HG03571 (cell line): Measurements from ENCODE around the gene CHPT1.
A peak's percentile ranks its signal among the peaks of the same experiment; 100 is the strongest.
"Not testable (repeated sequence)": the region's sequence is repeated elsewhere in the genome, so short reads cannot be mapped to it uniquely, and the experiment has no call there.

Source experiments
- ATAC-seq: cut with Tn5 transposase; IDR thresholded peaks from one replicate; pipeline ENCODE4 v1.9.1; 2021; ENCODE audit not compliant: unreplicated experiment

CHPT1 gene

GRCh38 chr12:101697197-101697929, at the start of gene CHPT1:
Gene CHPT1, plus strand, starts transcription at chr12:101697640. Its CDS starts 222 bp downstream, at chr12:101697862.
- ATAC-seq = peak; percentile 65

- ATAC-seq = no peak
Measured at GRCh38 chr12:101647711-101648110, 49.7 kb upstream of the CHPT1 start.

- ATAC-seq = no peak
Measured at GRCh38 chr12:101648195-101648594, 49.2 kb upstream of the CHPT1 start.

- ATAC-seq = no peak
Measured at GRCh38 chr12:101650346-101651117, 46.9 kb upstream of the CHPT1 start.

GRCh38 chr12:101653030-101653429, 44.4 kb upstream of the CHPT1 start:
- ATAC-seq = no peak

GRCh38 chr12:101653503-101653902, 43.9 kb upstream of the CHPT1 start:
- no peak for ATAC-seq

- no peak for ATAC-seq
Measured at GRCh38 chr12:101654442-101654841, 43.0 kb upstream of the CHPT1 start.

GRCh38 chr12:101655393-101655792, 42.0 kb upstream of the CHPT1 start:
- no peak for ATAC-seq

- ATAC-seq = not testable (repeated sequence)
Measured at GRCh38 chr12:101660662-101661061, 36.8 kb upstream of the CHPT1 start.

- no peak for ATAC-seq
Measured at GRCh38 chr12:101663298-101663697, 34.1 kb upstream of the CHPT1 start.

GRCh38 chr12:101664992-101665391, 32.4 kb upstream of the CHPT1 start:
- no peak for ATAC-seq

- ATAC-seq = no peak
Measured at GRCh38 chr12:101666052-101666728, 31.2 kb upstream of the CHPT1 start.

GRCh38 chr12:101667591-101667990, 29.8 kb upstream of the CHPT1 start:
- ATAC-seq = no peak

GRCh38 chr12:101670007-101670671, 27.3 kb upstream of the CHPT1 start:
- peak; percentile 49 for ATAC-seq

GRCh38 chr12:101671157-101671791, 26.2 kb upstream of the CHPT1 start:
- peak; percentile 92 for ATAC-seq

GRCh38 chr12:101671833-101672232, 25.6 kb upstream of the CHPT1 start:
- ATAC-seq = no peak

GRCh38 chr12:101675555-101675954, 21.9 kb upstream of the CHPT1 start:
- ATAC-seq = no peak

- not testable (repeated sequence) for ATAC-seq
Measured at GRCh38 chr12:101676497-101676896, 20.9 kb upstream of the CHPT1 start.

- ATAC-seq = no peak
Measured at GRCh38 chr12:101678081-101678480, 19.4 kb upstream of the CHPT1 start.

GRCh38 chr12:101680240-101680639, 17.2 kb upstream of the CHPT1 start:
- ATAC-seq = no peak

GRCh38 chr12:101680647-101681046, 16.8 kb upstream of the CHPT1 start:
- ATAC-seq = no peak
